NCI-H1048 (cell line): ENCODE measurements around the gene C19orf73.
A peak's percentile ranks its signal among the peaks of the same experiment; 100 is the strongest.
"Not testable (repeated sequence)": the region's sequence is repeated elsewhere in the genome, so short reads cannot be mapped to it uniquely, and the experiment has no call there.

ENCODE experiments used
- DNase-seq: peaks from one replicate; lab custom pipeline; 2025; lab: John Stamatoyannopoulos, UW

C19orf73 gene

DNA sequence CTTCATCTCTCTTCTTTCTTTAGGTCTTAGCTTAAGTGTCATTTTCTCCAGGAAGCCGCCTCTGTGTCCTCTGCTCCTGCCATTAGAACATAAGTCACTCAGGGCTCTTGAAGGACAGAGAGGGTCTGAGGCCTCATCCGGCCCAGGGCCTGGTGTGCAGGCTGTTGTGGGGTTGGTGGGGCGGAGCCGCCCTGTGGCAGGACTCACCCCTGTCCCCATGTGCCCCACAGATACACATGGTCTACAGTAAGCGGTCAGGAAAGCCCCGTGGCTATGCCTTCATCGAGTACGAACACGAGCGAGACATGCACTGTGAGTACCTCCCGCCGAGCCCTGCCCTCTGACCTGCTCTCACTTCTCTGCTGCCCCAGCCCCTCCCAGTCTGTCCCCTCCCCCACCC lies 17.8 kb downstream of the C19orf73 start:
- DNase-seq: no peak

DNA sequence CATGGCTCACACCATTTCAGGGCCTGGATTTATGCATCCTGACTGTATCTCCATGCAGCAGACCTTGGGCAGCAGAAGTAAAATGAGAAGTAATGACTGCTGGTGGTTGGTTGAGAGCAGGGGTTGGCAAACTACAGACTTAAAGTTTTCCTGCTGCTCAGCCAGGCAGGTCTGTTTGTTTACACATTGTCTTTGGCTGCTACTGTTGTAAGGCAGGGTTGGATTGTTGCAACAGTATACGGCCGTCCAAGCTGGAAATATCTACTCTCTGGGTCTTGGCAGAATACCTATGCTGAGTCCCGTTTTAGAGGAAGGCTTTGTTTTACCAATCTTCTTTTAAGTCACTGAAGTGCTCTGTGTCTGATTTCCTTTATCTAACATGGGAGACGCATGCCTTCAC lies 20.1 kb downstream of the C19orf73 start:
- DNase-seq: no peak

DNA sequence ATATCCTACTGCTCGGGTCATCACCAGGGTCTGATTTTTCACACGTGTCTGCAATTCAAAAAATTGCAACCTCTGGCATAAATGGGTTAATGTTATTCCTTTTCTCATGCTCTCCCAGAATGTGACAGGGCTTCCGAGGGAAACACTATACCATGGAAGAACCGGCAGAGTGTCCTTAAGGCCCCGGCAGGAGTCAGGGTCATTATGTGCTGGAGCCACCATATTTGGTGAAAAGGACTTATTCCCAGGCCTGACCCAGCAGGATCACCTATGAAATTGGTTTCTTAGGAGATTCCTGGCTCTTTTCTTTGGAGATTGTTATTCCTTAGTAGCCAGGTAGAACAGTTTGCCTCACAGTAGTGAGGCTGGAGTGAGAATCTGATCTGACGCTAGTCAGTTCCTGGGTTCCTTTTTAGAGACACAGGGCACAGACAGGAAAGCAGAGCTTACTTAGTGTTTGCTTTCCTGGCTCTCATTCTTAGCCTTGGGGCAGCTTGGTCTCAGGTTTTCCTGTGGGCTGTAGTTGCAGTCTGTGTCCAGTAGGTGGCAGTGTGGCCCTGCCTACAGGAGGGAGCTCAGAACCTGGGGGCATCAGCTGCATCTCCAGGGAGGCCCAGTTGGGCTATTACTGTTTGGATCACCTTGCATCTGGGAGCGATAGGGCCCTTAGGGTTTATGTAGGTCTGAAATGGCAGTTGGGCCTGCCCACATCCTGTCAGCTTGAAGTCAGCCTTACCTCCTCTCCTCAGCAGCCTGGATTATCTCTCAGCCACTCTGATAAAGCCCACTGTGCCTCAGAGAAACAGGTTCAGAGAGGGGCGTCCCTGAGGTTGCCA lies 21.3 kb downstream of the C19orf73 start:
- peak; percentile 57 for DNase-seq

DNA sequence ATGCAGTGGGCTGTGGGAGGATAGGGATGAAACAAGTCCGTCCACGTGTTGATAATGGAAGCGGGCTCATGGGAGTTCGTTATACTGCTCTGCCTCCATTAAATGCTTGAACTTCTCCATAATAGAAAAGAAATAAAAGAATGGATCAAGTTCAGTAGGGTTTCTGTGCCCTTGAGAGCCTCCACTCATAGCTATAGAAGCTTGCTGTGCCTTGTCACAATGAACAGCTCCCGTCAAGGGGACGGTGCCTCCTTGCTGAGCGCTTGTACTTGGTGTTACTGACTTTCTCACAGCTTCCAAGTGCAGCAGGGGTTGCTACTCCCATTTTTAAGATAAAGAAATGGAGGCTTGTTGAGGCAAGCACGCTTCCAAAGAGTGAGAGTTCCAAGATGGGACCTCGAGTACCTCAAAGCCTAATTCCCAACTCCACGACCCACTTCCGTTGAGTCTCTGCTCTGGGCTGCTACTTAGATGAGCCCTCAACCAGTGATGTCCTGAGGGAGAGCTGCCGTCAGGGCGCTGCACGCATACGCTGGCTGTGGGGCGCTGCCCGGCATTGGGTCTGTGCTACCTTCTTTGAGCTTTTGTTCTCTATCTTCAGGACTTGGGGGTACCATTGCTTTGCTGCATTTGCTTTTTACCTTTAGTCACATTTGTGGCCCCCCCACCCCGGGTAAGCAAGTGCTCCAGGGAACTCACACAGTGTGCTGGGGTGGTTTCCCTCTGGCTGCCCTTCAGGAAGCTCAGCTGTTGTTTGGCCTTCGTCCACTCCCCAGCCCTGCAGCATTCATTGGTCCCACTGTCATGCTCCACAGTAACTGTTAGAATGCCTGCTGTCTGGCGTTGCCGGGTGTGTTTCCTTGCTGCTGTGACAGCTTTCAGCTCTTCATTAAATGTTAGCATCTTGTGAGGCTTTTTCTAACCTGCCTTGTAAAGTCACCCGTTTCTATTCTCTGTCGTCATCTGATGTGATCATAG lies 24.1 kb downstream of the C19orf73 start:
- DNase-seq: no peak

DNA sequence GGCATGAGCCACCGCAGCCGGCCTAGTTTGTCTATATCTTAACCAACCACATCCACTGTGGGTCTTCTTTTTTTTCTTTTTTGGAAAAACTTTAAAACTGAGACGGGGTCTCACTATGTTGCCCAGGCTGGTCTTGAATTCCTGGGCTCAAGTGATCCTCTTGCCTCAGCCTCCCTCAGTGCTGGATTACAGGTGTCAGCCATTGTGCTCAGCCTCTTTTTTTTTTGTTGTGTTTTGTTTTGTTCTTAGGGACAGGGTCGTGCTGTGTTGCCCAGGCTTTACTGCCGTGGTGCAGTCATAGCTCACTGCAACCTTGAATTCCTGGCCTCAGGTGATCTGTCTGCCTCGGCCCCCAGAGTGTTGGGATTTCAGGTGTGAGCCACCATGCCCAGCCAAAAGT lies 26.3 kb downstream of the C19orf73 start:
- DNase-seq: no peak

DNA sequence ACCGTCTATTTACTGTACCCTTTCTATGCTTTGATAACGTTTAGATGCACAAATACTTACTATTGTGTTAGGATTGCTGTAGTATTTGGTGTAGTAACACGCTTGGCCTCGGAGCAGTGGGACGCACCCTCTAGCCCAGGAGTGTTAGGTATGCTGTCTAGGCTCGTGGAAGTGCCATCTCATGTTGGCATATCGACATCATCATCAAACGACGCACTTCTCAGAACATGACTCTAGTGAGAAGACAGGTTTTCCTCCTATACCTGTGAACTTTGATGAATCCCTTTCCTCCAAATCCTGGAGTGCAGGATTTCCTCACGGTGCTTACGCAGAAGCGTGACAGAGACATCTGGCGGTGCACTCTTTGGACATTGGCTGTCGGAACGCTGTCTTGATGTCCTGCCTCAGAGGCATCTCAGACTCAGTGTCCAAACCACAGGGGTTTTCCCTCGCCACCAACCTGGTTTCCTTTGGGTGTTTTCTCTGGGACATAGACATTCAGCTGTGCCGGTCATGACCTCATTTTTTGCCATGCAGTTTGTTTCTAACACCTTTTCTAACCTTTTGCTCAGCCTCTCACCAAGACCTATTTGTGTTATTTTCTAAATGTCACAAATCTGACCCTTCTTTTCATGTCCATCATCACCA lies 27.4 kb downstream of the C19orf73 start:
- DNase-seq: no peak

DNA sequence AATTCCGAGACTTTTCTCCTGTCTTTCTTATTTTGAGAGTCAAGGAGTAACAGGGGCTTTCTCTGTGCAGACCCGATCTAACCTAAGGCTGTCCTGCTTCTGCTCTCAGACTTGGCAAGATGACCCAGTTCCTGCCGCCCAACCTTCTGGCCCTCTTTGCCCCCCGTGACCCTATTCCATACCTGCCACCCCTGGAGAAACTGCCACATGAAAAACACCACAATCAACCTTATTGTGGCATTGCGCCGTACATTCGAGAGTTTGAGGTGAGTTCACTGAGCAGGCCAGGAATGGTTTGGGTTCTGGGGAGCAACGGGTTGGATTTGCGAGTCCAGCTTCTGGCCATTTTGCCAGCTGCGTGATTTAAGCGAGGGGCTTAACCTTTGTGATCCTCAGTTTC lies 32.6 kb downstream of the C19orf73 start:
- DNase-seq: no peak

DNA sequence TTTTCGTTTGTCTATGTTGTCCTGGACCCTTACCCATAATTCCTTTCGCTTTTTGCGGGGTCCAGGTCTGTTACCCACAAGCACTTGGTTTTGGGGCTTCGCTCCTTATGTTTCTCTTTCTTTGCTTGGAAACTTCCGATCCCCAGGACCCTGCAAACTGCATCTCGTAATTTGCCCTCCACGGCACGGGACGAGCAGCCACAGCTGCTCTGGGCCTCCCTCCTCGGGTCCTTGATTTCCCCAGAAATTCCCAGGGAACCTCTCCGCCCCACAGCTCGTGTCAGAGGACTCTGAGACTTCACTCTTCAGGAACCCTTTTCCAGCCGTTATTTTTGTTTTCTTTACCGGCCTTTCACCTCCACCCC lies 33.1 kb downstream of the C19orf73 start:
- no peak for DNase-seq

DNA sequence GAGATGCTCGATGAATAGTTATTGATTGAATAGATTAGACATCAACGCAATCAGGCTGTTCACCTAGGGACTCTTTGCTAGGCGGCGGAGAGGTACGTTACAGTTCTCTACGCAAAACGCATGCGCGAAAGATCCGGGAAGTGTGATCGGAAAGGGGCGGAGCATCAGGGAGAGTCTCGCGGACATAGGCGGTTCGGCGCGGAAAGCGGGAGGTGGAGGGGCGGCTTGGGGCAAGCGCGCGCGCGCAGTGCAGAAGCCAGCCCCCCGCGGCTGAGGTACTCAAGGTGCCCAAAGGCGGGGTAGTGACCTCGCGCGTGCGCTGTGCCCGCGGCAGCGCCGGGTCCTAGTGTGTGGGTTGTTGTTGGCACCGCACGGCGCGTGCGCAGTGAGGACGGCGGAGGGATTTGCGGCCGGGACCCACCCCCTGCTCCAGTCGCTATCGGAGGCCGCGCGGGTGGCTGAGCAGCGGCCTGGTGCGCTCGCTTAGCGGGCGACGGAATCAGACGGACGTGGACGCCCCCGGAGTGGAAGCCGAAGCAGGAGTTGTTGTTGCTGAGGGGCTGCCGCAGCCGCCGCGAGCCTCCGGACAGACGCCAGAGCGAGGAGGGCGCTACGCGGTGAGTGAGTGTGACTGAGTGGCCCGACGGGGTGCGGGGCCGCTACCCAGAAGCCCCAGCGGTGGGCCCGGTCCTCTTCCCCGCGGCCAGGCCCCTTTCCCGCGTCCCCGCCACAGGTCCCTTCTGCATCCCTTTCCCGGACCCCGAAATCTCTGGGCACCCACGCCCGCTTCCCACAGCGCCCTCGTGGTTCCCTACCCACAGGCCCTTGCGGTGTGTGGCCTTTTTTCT lies 33.7 kb downstream of the C19orf73 start, which contains the start of gene SNRNP70:
Gene SNRNP70, plus strand, starts transcription at position 432 of the 848 bp plus-strand sequence. CDS start 964 bp downstream, outside the sequence.
- DNase-seq: peak; percentile 96

DNA sequence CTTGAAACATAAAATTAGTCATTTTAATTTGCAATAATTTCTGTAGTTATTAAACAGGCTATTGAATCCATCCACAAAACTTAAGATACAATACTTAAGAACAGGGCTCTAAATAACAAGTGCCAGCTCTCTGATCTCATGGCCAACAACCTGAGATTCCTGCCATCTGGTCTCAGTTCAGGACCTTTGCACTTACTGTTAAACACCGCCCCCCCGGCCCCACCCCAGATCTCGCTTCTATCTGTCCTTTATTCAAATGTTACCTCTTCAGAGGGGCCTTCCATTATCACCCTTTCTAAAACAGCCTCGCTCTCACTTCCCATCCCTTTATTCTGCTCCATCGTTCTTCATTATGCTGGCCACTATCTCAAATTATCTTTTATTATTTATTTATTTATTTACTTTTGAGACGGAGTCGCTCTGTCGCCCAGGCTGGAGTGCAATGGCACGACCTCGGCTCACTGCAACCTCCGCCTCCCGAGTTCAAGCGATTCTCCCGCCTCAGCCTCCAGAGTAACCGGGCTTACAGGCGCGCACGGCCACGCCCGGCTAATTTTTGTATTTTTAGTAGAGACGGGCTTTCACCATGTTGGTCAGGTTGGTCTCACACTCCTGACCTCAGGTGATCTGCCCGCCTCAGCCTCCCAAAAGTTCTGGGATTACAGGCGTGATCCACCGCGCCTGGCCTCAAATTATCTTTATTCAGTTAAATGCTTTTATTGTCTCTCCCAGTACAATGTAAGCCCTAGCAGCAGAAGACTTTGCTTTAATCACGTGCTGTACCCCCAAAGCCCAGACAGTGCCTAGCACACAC lies 34.5 kb downstream of the C19orf73 start:
- no peak for DNase-seq

DNA sequence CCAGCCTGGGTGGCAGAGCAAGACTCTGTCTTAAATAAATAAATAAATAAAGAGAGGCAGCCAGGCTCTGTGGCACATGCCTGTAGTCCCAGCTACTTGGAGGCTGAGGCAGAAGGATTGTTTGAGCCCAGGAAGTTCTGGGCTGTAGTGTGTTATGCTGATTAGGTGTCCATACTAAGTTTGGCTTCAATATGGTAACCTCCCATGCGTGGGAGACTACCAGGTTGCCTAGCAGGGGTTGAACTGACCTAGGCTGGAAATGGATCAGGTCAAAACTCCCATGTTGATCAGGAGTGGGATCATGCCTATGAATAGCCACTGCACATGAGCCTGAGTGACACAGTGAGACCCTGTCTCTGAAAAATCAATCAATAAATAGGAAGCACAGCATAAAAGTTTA lies 37.7 kb downstream of the C19orf73 start:
- no peak for DNase-seq

DNA sequence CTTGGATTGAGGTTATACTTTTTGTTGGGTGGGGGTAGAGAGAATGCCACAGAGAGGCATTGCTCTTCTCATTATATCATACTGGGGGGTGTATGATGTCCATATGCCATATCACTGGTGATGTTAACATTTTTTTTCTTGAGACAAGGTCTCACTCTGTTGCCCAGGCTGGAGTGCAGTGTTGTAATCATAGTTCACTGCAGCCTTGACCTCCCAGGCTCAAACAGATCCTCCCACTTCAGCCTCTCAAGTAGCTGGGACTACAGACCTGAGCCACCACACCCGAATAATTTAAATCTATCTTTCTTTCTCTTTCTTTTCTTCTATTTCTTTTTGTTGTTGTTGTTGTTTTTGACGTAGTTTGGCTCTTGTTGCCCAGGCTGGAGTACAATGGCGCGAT lies 38.6 kb downstream of the C19orf73 start:
- DNase-seq: no peak

DNA sequence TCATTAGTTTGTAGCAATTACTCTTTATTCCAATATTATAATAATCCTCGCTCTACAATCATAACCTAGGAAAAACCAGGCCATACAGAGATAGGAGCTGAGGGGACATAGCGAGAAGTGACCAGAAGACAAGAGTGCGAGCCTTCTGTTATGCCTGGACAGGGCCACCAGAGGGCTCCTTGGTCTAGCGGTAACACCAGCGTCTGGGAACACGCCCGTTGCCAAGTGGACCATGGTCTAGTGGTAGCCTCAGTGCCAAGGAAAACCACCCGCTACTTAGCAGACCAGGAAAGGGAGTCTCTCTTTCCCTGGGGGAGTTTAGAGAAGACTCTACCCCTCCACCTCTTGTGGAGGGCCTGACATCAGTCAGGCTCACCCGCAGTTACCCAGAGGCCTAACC lies 44.1 kb downstream of the C19orf73 start:
- not testable (repeated sequence) for DNase-seq

DNA sequence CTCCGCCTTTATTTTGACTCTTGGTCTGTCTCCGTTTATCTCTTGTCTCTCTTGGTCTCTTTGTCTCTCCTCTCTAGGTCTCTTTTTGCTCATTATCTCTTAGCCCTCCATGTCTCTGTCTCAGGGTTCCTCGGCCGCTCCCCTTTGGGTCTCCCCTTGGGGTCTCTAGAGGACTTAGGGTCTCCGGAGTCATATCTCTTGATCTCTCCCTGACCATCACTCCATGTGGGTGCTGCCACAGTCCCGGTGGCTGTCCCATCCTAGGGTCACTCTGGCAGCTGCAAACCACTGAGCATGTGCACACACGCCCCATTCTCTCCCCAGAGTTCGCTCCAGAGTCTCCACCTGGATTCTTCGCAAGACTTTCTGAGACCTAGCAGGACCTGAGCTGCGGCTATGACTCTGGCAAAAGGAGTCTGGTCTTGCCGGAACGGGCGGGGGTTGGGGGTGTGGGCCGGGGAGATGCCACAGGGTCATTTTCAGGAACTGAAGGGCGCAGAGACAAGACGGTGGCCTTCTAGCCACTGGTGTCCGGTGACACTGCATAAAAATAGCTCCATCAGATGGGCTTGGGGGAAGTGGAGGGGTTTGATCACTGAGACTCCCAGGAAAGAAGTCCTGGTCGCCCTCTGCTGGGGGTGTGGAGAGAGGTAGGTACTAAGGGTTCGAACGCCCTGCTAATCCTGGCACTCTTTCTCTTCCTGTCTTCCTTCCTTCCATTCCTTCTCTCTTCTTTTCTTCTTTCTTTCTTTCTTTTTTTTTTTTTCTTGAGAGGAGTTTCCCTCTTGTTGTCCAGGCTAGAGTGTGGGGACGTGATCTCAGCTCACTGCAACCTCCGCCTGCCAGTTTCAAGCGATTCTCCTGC lies 45.2 kb downstream of the C19orf73 start:
- no peak for DNase-seq

DNA sequence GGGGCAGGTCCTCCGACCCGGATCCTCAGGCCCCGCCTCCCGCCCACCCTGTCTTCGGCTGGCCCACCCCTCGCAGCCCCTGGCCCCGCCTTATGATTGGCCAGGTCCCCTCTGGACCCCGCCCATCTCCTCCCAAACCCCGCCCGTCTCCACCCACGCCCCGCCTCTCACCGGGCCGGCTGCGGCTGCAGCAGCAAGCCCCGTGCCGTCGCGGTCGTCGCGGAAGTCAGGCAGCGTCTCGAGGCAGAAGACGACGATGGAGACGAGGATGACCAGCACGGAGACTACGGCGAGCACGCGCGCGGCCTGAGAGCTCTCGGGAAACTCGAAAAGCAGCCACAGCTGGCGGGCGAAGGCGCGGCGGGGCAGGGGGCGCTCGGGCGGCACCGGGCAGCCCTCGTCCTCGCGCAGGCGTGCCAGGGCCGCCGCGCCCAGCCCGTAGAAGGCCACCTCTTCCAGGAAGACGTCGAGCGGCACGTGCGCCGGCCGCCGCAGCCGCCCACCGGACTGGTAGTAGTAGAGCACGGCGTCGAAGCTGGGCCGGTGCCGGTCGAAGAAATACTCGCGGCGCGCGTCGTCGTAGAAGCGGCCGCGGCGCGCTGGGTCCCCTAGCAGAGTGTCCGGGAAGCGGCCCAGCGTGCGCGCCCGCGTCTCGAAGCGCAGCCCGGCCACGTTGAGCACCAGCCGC lies 46.9 kb downstream of the C19orf73 start:
- DNase-seq: no peak

DNA sequence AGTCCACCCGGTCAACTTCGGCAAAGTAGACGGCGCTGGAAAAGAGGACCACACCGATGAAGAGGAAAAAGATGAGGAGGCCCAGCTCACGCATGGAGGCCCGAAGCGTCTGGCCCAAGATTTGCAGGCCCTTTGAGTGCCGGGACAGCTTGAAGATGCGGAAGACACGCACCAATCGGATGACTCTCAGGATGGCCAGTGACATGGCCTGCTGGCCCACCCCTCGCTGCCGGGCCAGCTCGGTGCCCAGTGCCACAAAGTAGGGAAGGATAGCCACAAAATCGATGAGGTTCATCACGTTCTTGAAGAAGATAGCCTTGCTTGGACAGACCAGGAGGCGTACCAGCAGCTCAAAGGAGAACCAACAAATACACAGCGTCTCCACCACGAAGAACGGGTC lies 48.5 kb downstream of the C19orf73 start:
- DNase-seq: no peak

DNA sequence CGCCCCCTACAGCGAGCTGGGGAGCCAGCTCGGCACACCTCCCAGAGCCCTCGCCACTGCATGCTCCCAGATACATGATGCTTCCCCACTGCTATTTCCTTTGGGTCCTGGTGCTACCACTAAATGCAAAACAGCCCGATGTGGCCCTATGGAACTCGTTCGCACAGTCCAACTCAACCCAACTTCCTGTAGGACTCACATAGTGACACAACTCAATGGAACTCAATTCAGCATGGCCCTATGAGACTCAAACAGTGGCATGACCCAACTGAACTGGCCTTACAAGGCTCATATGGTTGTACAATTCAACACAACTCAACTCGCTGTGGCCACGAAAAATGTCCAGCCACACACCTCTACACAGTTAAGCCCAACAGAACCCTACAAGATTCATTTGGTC lies 49.9 kb downstream of the C19orf73 start:
- no peak for DNase-seq
